ENCODE measurements around the gene RRBP1.
A peak's percentile ranks its signal among the peaks of the same experiment; 100 is the strongest.

RRBP1 gene, protein sequence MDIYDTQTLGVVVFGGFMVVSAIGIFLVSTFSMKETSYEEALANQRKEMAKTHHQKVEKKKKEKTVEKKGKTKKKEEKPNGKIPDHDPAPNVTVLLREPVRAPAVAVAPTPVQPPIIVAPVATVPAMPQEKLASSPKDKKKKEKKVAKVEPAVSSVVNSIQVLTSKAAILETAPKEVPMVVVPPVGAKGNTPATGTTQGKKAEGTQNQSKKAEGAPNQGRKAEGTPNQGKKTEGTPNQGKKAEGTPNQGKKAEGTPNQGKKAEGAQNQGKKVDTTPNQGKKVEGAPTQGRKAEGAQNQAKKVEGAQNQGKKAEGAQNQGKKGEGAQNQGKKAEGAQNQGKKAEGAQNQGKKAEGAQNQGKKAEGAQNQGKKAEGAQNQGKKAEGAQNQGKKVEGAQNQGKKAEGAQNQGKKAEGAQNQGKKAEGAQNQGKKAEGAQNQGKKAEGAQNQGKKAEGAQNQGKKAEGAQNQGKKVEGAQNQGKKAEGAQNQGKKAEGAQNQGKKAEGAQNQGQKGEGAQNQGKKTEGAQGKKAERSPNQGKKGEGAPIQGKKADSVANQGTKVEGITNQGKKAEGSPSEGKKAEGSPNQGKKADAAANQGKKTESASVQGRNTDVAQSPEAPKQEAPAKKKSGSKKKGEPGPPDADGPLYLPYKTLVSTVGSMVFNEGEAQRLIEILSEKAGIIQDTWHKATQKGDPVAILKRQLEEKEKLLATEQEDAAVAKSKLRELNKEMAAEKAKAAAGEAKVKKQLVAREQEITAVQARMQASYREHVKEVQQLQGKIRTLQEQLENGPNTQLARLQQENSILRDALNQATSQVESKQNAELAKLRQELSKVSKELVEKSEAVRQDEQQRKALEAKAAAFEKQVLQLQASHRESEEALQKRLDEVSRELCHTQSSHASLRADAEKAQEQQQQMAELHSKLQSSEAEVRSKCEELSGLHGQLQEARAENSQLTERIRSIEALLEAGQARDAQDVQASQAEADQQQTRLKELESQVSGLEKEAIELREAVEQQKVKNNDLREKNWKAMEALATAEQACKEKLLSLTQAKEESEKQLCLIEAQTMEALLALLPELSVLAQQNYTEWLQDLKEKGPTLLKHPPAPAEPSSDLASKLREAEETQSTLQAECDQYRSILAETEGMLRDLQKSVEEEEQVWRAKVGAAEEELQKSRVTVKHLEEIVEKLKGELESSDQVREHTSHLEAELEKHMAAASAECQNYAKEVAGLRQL (N-terminal part only)

DNA sequence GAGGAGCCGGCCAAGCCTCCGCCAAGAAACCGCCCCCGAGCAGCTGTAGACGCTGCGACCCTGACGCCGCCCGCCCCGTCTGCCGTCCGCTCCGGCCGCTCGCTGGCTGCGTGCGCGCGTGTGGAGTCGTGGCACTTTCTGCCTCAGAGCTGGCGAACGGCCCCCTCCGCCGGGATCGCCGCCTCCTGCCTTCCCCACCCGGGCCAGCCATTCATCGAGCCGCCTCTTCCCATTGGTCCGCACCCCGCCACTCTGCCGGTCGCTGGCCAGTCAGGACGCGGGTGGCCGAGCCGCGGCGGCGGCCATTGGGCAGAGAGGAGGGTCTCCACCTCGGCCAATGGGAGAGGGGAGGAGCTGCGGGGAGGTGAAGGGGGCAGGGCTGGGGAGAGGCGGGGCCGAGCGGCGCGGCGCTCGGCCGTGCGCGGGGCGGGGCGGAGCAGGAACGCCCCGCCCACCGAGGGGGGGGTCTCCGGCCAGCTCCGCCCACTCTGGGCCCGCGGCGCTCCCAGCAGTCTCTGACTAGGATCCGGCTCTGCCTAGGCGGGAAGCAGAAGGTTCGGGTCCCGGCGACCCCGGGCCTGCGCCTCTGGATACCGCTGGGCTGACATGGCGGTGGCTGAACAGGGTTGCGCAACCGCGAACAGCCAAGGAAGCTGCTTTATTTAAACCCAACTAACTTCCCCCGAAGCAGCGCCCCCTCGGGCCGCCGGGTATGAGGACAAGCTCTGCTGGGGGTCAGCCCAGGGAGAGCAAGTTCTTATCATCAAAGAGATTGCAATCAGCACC, at the start of gene RRBP1:
RRBP1 (minus strand) TSS at position 140 of the 786 bp plus-strand sequence. CDS start 21,735 bp downstream, outside the sequence.
- peak; percentile 91 for DNase-seq

DNA sequence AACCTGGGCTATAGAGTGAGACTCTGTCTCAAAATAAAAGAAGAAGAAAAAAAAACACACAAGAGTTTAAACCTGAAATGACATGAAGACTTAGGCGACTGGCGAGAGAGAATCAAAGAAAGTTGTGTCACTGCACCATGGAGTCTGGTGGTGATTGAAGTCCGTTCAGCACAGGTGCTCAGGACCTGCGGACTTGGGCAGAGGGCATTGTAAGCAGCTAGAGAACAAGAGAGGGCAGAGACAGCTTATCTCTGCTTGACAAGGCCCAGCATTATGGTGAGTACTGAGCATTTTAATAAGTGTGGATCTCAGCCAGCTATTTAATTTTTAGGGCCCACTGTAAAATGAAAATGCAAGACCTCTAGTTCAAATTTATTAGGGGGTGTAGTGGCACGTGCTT, 49.2 kb upstream of the RRBP1 start:
- no peak for DNase-seq

DNA sequence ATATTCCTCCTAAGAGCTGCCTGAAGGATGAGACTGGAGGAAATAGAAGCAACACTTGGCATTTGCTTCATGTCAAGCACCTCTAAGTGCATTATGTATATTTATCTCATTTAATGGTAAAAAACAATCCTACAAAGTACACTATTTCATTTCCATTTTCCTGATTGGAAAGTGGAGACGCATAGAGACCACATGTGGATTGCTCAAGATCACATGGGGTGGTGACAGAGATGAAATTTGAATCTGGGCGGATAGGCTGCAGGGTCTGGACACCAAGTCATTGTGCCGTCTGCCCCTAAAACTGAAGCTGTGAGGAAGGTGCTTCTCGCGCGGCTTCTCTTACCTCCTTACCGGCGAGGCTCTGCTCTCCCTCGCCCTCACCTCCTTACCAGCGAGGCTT, 48.0 kb upstream of the RRBP1 start:
- DNase-seq = no peak

DNA sequence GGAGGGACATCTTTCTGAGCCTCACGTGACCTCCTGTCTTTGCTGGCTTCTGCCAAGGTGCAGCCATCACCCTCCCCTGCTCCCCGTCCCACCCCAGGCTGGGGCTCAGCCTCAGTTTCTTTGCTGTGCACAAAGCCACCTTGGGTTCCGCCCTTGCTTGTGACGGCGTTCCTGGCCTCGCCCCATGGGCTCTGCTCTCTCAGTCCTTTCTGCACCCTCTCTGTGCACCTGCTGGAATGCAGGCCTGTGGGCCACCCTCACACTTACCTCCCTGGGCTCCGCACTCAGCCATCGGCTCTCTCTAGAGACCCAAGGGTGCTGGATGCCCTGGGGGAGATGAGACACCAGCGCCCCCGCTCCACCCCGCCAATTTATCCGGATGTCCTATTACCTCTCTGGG, 46.0 kb upstream of the RRBP1 start:
- DNase-seq = no peak

DNA sequence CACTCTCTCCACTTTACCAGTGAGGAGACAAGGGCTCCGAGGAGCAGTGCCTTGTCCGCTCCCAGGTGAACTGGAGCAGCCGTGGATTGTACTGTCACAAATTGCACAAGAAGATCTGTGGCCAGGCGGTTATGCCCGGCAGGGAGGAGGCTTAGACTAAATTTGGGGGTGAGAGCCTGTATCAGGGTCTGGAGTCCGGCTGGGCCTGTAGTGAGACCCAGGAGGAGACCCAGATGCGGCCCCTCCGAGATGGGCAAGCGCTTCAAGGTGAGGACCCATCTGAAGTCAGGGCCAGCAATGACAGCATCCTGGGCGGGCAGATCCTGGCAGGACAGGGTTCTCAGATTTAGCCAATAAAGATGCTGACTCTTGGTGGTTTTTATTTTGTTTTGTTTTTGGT, 45.3 kb upstream of the RRBP1 start:
- no peak for DNase-seq

DNA sequence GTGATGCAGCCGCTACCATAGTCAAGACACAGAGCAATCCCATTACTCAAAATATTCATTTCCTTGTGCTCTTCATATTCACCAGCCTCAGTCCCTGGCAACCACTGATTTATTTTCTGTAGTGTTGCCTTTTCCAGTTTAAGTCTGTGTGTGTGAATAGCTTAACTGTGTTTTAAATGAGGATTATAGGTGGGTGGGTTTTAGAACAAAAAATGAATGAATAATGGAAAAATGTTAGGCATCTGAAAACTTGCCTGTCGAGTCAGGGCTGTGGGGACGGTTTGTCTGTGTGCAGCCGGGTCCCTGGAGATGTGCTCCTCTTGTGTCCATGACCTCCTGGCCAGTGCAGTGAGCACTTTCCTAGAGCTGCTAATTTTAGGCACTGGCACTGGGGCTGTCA, 44.9 kb upstream of the RRBP1 start:
- DNase-seq = no peak

DNA sequence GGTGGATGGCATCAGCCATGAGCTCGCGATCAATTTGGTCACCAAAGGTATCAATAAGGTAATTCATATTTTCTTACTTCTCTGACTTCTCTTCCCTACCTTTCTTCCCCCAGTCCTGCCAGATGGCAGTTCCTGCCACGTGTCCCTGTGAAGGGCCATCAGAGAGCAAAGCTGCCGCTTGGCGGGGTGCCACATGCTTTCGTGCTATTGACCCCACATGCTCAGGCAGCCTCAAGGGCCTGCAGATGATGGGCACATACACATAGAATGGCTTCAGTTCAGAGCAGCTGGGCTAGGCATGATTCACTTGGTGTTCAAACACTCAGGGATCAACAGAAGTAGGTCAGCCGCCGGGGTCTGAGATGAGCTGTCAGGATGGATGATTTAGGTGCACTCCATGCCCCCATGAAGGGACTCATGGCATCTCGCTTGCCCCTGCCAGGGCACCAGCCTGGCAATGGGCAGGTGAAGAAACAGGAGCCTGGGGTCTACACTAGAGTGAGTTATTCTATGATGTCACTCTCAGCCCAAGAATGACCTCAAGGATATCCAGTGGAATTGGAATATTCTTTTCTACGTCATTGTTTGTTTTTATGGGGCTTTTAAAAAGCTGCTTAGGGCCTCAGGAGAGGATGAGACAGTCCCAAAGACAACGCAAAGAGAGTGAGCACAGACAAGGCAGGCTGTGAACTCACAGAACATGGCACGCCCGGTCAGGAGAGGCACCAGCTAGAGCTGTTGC, 43.2 kb upstream of the RRBP1 start:
- peak; percentile 92 for DNase-seq

DNA sequence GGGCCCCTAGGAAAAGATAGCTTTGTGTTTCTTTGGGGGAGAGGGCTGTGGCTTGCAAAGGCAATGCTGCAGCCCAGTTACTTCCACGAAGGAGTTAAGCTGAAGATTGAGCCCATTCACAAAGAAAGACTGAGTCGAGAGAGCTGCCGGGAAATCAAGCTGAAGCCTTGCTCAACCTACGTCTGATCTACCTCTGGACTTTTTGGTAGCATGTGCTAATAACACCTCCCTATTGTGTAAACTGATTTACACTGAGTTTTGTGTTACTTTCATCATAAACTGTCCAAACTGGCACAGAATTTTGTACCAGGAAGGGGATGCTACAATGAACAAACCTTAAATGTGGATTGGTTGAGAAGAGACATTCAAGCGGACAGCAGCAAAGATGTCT, 41.3 kb upstream of the RRBP1 start:
- no peak for DNase-seq

DNA sequence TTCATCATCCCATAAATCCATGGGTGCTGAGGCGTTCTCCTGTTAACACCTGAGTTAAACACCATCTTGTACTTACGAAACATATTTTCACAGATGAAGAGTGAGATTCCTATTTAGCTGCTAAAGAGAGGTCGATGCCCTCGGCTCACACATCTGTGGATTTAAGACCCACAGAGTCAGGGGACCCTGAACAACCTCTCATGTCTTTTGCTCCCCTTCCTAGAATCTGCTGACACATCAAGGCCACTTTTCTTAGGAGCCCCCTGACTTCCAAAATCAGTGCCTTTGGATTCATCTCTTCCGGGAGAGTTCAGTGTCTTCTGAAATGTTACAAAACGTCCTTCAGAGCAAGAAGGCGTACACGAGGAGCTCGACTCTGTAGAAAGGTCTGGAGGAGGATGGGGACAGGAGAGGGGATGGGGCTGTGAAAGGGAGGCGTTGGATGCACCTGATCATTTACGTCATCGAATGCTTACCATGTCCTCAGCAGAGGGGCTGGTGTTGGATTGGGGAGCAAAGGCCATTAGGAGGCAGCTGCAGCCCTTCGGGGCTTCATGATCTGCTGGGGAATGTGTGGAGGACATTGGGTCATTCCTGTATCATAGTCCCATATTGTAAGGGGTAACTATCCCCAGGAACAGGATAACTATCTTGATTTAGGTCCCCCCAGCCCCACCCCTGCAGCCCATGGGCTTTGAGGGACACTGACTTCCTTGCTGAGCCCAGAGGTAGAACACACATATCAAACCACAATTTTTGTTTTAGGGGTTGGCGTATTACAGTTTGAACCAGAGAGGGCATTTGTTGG, 40.7 kb upstream of the RRBP1 start:
- DNase-seq = no peak

DNA sequence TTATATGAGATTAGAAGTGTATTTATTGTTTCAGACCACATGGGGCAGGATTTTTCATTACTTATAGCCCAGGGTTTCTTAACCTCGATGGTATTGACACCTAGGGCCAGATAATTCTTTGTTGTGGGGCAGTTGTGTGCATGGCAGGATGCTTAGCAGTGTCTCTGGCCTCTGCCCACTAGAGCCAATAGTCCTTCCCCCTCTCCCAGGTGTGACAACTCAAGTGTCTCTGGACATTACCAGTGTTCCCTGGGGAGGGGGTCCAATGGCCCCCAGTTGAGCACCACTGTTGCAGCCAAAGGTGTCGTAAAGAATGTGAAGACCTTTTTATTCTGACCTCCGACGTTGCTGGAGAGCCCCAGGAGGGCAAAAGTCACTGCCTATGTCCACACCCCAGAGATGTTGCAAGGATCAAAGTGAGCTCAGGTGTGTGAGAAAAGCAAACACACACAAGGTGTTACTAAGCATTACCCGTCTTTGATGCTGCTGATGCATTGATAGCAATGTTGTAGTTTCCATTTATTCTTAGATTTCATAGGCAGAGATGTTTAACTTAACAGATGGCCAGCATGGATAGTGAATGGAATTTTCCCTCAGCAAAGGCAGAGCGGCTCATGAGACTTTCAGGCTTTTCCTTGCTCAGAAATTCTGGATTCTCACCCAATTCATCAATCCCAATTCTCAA, 39.9 kb upstream of the RRBP1 start:
- DNase-seq = no peak

DNA sequence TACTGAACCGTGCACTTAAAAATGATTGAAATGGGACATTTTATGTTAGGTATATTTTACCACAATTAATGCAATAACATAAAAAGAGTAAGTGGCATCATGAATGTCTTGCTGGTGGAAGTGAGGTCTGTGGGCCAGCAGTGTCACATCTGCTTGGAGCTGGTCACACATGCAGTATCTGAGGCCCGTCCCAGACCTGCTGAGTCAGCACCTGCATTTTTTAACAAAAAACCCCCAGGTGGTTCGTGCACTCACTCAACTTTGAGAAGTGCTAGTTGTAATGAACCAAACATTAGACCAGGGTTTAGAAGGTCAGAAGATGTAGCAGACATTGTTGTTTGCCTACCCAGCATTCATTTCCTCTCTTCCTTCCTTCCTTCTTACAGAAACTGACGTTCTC, 38.7 kb upstream of the RRBP1 start:
- DNase-seq = no peak

DNA sequence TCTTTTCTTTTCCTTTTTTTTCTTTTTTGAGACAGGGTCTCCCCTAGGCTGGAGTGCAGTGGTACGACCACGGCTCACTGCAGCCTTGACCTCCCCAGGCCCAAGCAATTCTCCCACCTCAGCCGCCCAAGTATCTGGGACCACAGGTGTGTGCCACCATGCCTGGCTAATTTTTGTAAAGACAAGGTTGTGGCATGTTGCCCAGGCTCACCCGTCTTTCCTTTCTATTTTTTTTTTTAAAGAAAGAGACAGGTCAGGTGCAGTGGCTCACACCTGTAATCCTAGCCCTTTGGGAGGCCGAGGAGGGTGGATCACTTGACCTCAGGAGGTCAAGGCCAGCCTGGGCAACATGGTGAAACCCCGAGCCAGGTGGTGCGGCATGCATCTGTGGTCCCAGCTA, 34.3 kb upstream of the RRBP1 start:
- no peak for DNase-seq

DNA sequence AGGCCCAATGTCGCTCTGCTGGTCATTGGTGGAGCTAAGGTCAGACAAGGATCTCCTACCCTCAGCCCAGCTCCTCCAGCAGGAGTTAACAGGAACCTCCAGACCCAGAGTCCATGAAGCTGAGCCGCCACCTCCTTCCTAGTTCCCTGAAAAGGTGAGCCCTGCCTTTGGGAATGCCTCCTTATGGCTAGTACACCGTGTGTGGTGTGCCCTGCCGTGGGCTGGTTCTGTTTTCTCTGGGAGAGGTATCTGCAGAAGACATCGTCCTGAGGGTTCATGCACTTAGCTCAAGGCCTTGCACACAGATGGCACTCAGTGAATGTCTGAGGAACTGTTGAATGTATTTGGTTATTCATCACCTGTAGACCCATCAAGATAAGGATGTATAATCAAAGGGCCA, 33.0 kb upstream of the RRBP1 start:
- DNase-seq = no peak

DNA sequence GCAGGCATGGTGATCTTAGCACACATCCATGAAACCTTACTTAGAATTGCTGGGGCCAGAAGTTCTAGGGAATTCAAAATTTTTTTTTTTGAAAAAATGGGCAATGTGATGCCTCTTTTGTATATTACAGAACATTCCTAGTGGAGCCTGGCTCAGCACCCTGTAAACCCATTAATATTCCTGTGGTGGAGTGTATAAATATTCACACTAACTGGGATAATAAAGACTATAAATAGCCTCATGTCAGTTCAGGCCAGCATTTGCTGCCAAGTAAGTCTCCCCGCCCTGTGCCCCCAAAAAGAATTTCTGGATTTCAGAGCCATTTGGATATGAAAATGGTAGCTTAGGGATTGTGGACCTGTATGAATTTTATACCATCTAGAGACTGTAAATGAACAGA, 32.6 kb upstream of the RRBP1 start:
- no peak for DNase-seq

DNA sequence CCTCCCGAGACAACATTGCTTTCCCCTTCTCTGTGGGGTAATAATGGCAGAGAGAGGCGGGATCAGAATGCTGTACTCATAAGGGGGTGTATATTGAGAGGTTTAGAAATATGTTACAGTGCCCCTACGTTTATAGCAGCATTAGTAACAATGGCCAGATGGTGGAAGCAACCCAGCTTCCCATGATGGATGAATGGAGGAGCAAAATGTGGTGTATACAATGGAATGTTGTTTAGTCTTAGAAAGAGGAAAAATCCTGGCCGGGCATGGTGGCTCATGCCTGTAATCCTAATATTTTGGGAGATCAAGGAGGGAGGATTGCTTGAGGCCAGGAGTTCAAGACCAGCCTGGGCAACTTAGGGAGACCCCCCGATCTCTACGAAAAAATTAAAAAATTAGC, 30.7 kb upstream of the RRBP1 start:
- no peak for DNase-seq

DNA sequence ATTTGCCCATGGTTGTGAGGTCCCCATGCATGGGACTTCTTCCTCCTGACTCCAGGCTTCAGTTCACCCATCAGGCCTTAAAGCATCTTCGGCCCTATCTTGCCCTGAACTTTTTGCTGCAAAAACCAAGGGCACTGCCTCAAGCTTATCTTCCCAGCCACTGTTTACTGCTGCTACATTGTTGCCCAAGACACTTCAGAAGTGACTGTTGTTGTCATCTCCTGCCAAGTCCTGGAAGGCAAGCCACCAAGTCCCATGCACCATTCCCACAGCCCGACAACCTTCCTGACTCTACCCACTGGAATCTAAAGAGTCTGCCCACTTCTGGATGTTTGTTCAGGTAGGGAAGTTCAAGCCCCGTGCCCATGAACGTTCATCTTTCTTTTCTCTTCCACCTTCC, 30.2 kb upstream of the RRBP1 start:
- no peak for DNase-seq

DNA sequence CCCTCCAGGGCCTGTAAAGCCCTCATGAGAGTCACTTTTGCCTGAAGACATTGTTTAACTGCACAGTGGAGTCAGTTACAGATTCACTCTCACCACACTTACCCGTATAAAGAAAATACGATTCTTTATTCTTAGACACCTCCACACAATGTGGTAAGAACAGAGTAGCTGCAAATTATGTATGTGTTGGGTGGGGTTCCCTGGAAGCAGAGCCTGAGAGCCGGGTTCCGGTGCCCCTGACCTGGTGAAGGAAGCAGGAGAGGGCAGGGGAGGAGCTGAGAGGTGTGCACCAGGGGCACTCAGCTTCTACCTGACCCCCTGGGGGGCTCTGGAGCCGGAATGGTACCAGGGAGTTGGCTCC, 29.2 kb upstream of the RRBP1 start:
- no peak for DNase-seq

DNA sequence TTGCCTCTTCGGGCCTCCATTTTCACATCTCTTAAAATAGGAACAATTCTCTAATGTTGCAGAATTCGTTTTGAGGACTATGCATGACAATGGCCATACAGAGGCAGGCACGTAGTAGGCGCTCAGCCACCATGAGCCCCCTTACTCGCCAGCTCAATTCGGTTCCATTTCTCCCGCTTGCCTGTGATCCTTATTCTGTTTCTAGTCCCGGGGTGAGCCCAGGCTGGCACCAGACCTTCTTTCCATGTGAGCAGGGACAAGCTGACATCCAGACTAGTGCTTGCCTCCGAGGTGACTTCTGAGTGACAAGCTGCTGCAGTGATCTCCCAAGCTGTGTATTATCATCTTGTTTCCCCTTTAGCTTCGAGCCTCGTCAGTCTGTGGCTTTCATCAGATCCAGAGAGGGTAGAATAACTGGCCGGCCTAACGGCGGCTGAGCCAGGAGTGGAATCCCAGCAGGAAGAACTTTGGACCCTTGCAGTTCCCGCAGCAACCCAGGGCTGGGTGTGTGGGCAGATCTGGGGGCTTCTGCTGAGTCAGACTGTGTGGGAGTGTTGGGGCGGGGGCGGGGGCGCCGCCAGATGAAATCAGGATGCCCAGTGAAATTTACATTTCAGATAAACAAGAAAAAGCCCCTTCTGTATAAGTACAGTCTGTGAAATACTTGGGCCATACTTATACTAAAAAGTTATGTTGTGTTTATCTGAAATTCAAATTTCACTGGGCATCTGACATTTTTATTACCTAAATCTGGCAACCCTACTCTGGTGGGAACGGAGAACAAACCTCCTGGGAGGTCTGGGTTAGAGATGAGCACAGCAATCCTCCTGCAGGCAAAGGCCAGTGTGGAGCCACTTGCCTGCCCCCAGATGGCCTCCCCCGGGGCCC, 28.6 kb upstream of the RRBP1 start:
- no peak for DNase-seq

Measured in NCI-H2029 treated with DMSO at 0.1 percent for 48 hours (cell line).